HG03196 (cell line): ENCODE measurements around the gene DAPK1.

ENCODE experiments used
- ATAC-seq: cut with Tn5 transposase; IDR thresholded peaks from one replicate; pipeline ENCODE4 v1.9.1; 2021; ENCODE audit not compliant: unreplicated experiment

The DAPK1 gene

GRCh38 chr9:87609002-87609401 is 111.3 kb downstream of the DAPK1 start:
- no peak for ATAC-seq

- no peak for ATAC-seq
These were observed 111.8 kb downstream of the DAPK1 start for GRCh38 chr9:87609486-87609885.

GRCh38 chr9:87610200-87611155 is 112.8 kb downstream of the DAPK1 start:
- no peak for ATAC-seq

- ATAC-seq: no peak
These were observed 114.1 kb downstream of the DAPK1 start for GRCh38 chr9:87611776-87612175.

- no peak for ATAC-seq
These were observed 114.9 kb downstream of the DAPK1 start for GRCh38 chr9:87612536-87612935.

- no peak for ATAC-seq
These were observed 115.8 kb downstream of the DAPK1 start for GRCh38 chr9:87613265-87614111.

GRCh38 chr9:87614397-87614796 is 116.7 kb downstream of the DAPK1 start:
- ATAC-seq: no peak

GRCh38 chr9:87615136-87615535 is 117.5 kb downstream of the DAPK1 start:
- ATAC-seq: no peak

- ATAC-seq: no peak
These were observed 118.0 kb downstream of the DAPK1 start for GRCh38 chr9:87615547-87616148.

GRCh38 chr9:87618226-87618625 is 120.6 kb downstream of the DAPK1 start:
- no peak for ATAC-seq

GRCh38 chr9:87618931-87619330 is 121.3 kb downstream of the DAPK1 start:
- no peak for ATAC-seq

GRCh38 chr9:87619346-87619745 is 121.7 kb downstream of the DAPK1 start:
- ATAC-seq: no peak

- ATAC-seq: no peak
These were observed 123.2 kb downstream of the DAPK1 start for GRCh38 chr9:87620731-87621322.

- ATAC-seq: no peak
These were observed 124.4 kb downstream of the DAPK1 start for GRCh38 chr9:87622098-87622497.

- ATAC-seq: no peak
These were observed 125.3 kb downstream of the DAPK1 start for GRCh38 chr9:87622923-87623322.

- ATAC-seq: no peak
These were observed 130.7 kb downstream of the DAPK1 start for GRCh38 chr9:87628346-87628745.

GRCh38 chr9:87629104-87629503 is 131.4 kb downstream of the DAPK1 start:
- no peak for ATAC-seq

GRCh38 chr9:87630266-87630665 is 132.6 kb downstream of the DAPK1 start:
- ATAC-seq: no peak

- no peak for ATAC-seq
These were observed 133.2 kb downstream of the DAPK1 start for GRCh38 chr9:87630846-87631245.

- no peak for ATAC-seq
These were observed 138.2 kb downstream of the DAPK1 start for GRCh38 chr9:87635656-87636501.
